ENCODE data around the gene TYSND1. TPM values are rescaled to one million over a fixed set of nuclear protein-coding genes. Genes with fewer than 3 reads are reported as not detected.

TYSND1 gene
- total RNA-seq, 2 experiments from 2014 or later: 20.0 to 20.3 TPM

Other genes starting within 250 kb of the TYSND1 start
- 1 to 10 TPM; 3.6 to 3.9 TPM for gene MACROH2A2, start 93.9 kb downstream of the TYSND1 start, total RNA-seq
- 1 to 10 TPM; 6.3 to 8.2 TPM for gene AIFM2, start 13.9 kb downstream of the TYSND1 start, total RNA-seq
- 100 to 1,000 TPM in 1 of 2 experiments, 10 to 100 TPM in 1; 95.9 to 101 TPM for gene SAR1A, start 23.8 kb upstream of the TYSND1 start, total RNA-seq
- 100 to 1,000 TPM; 357 to 368 TPM for gene PPA1, start 86.7 kb upstream of the TYSND1 start, total RNA-seq
- gene NPFFR1, start 137.3 kb upstream of the TYSND1 start, total RNA-seq: not detected
- 10 to 100 TPM; 10.6 to 14.0 TPM for gene LRRC20, start 235.9 kb upstream of the TYSND1 start, total RNA-seq